Fibroblast of mammary gland (primary cell): ENCODE data around the gene PALB2.

Experiments used
- DNase-seq: peaks from one replicate; pipeline ENCODE4 v3.0.0-alpha.2; 2010; ENCODE audit warnings: low read depth
- H3K4me3 ChIP-seq: 2 replicates; pipeline ENCODE4 v1.5.1; 2011; ENCODE audit warnings: low read depth, mild to moderate bottlenecking, low read length, moderate library complexity; ENCODE audit not compliant: control insufficient read depth
- TF ChIP-seq, protein P1 (sequence below): conservative IDR thresholded peaks from 2 replicates; pipeline ENCODE4 v1.5.1; 2011; ENCODE audit warnings: low read depth, low read length, inconsistent platforms; ENCODE audit not compliant: control insufficient read depth, insufficient read depth

PALB2 gene

DNA sequence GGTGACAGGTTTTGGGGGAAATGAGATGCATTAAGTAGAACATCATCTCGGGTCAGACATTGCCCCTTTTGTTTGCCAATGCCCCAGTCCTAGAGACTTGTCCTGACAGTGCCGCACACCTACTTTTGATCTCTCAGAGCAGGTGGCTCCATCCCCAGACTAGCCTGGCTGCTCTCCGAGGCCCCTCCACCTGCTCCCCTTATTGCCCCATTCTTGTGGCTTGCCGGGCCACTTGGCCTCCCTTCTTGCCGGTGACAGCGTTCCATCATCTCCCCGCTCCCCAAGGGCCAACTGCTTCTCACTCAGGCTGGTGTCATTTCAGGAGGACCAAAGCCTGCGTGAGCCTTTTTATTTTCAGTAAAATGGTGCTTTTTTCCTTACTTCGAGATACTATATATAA is 68.7 kb downstream of the PALB2 start:
- TF ChIP-seq, protein P1, sequence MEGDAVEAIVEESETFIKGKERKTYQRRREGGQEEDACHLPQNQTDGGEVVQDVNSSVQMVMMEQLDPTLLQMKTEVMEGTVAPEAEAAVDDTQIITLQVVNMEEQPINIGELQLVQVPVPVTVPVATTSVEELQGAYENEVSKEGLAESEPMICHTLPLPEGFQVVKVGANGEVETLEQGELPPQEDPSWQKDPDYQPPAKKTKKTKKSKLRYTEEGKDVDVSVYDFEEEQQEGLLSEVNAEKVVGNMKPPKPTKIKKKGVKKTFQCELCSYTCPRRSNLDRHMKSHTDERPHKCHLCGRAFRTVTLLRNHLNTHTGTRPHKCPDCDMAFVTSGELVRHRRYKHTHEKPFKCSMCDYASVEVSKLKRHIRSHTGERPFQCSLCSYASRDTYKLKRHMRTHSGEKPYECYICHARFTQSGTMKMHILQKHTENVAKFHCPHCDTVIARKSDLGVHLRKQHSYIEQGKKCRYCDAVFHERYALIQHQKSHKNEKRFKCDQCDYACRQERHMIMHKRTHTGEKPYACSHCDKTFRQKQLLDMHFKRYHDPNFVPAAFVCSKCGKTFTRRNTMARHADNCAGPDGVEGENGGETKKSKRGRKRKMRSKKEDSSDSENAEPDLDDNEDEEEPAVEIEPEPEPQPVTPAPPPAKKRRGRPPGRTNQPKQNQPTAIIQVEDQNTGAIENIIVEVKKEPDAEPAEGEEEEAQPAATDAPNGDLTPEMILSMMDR = no peak
- no peak for DNase-seq
- H3K4me3 ChIP-seq = no peak overlapping the region

DNA sequence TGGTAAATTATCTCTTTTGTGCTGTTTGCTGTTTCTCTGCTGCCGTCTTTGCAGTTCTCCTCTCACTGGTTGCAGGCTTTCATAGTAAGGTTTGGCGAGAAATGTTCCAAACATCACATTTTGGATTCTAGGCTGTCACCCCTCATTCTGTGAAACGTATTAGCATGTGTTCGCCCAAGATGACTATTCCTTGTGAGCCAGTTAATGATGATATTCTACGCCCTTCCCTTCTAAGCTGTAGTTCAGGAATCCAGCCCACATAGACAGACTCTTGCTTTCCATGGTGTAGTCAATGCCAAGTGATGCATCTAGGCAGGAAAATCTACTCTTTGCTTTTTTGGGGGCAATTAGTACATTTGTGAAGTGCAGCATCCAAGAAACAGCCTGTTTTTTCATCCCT is 69.2 kb downstream of the PALB2 start:
- TF ChIP-seq, protein P1 = no peak
- H3K4me3 ChIP-seq = no peak overlapping the region
- no peak for DNase-seq

DNA sequence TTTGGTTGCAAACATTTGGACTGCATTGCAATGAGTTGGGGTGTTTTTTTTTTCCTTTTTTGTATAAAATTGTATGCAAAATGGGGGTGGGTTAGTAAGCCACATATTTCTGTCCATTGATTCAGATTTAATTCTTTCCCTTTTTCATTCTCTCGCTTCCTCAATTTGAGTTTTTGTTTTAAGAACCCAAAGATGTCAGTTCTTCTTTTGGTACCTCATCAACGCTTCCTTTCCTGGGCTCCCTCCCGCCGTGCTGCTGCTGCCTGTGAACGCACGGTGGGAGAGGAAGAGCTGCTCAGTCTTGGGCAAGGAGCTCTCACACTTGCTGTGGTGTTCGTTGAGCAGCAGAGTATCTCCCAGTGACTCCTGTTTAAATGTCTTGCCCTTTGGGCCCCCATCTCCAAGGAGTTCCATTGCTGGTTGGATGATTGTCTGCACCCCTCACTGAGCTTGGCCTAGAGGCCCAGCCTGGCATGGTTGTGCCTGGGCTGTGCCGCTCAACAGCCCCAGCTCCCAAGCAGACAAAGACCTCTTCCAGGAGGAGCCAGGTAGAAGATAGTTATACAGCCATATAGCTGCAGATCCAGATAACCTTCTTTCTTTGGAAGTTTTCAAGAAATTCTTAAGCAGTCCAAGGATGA is 70.0 kb downstream of the PALB2 start:
- DNase-seq = no peak
- TF ChIP-seq, protein P1 = no peak
- H3K4me3 ChIP-seq = no peak overlapping the region

DNA sequence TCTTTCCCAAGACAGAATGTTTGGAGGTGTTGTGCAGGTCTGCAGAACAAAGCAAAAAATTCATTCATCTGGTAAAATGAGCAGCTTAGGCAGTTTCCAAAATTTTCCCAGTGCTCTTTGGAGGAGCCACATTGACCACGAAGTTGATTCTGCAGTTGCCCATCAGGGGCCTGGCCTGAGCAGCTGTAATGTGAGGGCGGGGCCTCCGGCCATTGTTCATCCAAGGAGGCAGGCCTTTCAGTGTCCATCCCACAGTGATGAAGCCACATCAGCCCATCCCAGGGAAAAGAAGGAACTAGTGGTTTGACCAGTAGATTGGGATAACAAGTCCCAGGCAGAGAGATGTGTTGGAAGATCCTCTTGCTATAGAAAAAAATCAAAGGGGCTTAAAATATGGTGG is 73.5 kb downstream of the PALB2 start:
- TF ChIP-seq, protein P1 = no peak

DNA sequence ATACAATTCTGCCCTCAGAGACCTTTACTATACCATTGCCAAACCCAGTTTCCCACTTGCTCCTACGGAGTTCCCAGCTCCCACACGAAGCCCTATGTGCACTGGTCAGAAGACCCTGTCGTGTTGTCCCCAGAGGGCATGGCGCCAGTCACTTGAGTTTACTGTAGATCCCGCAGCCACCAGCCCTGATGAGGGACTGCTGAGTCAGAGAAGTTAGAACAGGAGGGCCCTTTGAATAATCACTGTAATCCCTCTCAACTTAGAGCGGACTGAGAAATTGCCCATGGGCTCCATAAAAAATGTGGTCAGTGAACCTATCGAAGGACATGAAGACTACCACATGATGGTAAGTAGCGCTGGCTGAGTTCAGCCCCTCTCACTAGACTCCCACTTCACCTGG is 74.4 kb downstream of the PALB2 start:
- TF ChIP-seq, protein P1 = no peak
- H3K4me3 ChIP-seq = no peak overlapping the region
- DNase-seq = no peak

More for the DNA sequence above, 73.5 kb downstream of the PALB2 start:
- H3K4me3 ChIP-seq = no peak overlapping the region
- no peak for DNase-seq

DNA sequence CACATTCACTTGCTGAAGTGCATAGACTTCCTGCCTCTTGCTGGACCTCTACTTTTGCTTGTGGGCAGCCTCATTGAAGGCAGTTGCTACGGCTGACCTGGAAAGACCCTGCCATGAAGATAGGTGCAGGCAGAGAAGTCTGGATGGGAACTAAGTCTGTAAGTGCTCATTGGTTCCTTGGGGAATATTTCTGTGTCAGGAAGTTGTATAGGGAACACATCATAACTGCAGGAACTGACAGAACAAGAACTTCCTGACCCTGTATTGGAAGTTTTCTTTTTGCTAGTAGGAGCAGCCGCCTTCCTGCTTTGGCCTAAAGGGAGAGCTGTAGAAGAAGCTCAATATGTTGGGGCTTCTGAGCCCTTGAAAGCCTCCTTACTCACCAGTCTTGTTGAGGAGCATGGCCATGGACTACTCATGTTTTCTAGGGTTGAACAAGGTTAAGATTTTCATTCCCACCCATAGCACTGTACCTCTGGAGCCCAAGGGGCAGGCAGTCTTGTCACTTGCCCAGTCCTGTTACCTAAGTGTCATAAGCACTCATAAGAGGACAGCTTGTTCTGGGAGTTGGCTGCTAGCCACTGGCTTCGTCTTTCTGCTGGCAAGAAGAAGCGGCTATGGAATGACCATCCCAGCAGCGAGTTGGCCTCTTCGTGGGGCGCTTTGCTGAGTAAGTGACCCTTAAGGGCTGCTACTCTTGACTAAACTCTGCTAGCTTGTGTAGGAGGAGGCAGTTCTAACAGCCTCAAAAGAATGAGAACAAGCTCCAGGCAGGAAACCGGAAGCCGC is 76.3 kb downstream of the PALB2 start:
- peak; percentile 78 for DNase-seq
- TF ChIP-seq, protein P1 = no peak

More for the DNA sequence above, 76.3 kb downstream of the PALB2 start:
- H3K4me3 ChIP-seq = no peak overlapping the region
